H9 (cell line): ENCODE results near the gene ING2. TPM values are rescaled to one million over a fixed set of nuclear protein-coding genes. Genes with fewer than 3 reads are reported as not detected.

ENCODE experiments used
- DNase-seq: peaks from one replicate; pipeline ENCODE4 v3.0.0-alpha.2; 2017
- H2AFZ ChIP-seq: one replicate; pipeline ENCODE4 v1.6.1; 2013; ENCODE audit warnings: mild to moderate bottlenecking, low read length, control low read depth, moderate library complexity
- H2AK5ac ChIP-seq: 2 replicates; pipeline ENCODE4 v1.6.1; 2013; ENCODE audit warnings: low read length, control low read depth, mixed read lengths; ENCODE audit not compliant: insufficient read length
- H2BK120ac ChIP-seq: one replicate; pipeline ENCODE4 v1.6.1; 2013; ENCODE audit warnings: low read depth, mild to moderate bottlenecking, low read length, control low read depth, inconsistent platforms; ENCODE audit not compliant: poor library complexity, severe bottlenecking
- H2BK12ac ChIP-seq: 2 replicates; pipeline ENCODE4 v1.6.1; 2013; ENCODE audit warnings: low read length, control low read depth, mixed read lengths, low read depth; ENCODE audit not compliant: insufficient read length
- H2BK15ac ChIP-seq: 2 replicates; pipeline ENCODE4 v1.6.1; 2013; ENCODE audit warnings: low read depth, low read length, control low read depth
- H2BK20ac ChIP-seq: one replicate; pipeline ENCODE4 v1.6.1; 2013; ENCODE audit warnings: low read depth, mild to moderate bottlenecking, low read length, control low read depth, inconsistent platforms; ENCODE audit not compliant: poor library complexity, severe bottlenecking
- H2BK5ac ChIP-seq: 2 replicates; pipeline ENCODE4 v1.6.1; 2013; ENCODE audit warnings: low read length, control low read depth, mixed read lengths; ENCODE audit not compliant: insufficient read length
- H3K14ac ChIP-seq: 2 replicates; pipeline ENCODE4 v1.6.1; 2013; ENCODE audit warnings: low read length, control low read depth; ENCODE audit not compliant: insufficient read depth
- H3K18ac ChIP-seq: 2 replicates; pipeline ENCODE4 v1.6.1; 2013; ENCODE audit warnings: low read depth, mild to moderate bottlenecking, mixed read lengths, low read length, control low read depth; ENCODE audit not compliant: insufficient read length
- H3K23ac ChIP-seq: 2 replicates; pipeline ENCODE4 v1.6.1; 2013; ENCODE audit warnings: low read length, control low read depth, mixed read lengths, low read depth; ENCODE audit not compliant: insufficient read length
- H3K23me2 ChIP-seq: 2 replicates; pipeline ENCODE4 v1.6.1; 2013; ENCODE audit warnings: low read depth, mild to moderate bottlenecking, mixed read lengths, low read length, control low read depth; ENCODE audit not compliant: insufficient read length, poor library complexity, severe bottlenecking
- H3K27ac ChIP-seq: 2 replicates; pipeline ENCODE4 v1.5.1; 2013; ENCODE audit warnings: low read length, control low read depth, mixed read lengths, low read depth; ENCODE audit not compliant: insufficient read length
- H3K27me3 ChIP-seq: 2 replicates; pipeline ENCODE4 v1.6.1; 2013; ENCODE audit warnings: low read length, control low read depth, inconsistent platforms; ENCODE audit not compliant: insufficient read depth
- H3K4ac ChIP-seq: 2 replicates; pipeline ENCODE4 v1.6.1; 2013; ENCODE audit warnings: low read depth, mild to moderate bottlenecking, control low read depth, inconsistent platforms, low read length, moderate library complexity
- H3K4me1 ChIP-seq: 2 replicates; pipeline ENCODE4 v1.6.1; 2013; ENCODE audit warnings: low read length, control low read depth, inconsistent platforms; ENCODE audit not compliant: insufficient read depth
- H3K4me2 ChIP-seq: 2 replicates; pipeline ENCODE4 v1.6.1; 2013; ENCODE audit warnings: low read length, control low read depth, mixed read lengths; ENCODE audit not compliant: insufficient read length, insufficient read depth
- H3K56ac ChIP-seq: 2 replicates; pipeline ENCODE4 v1.6.1; 2013; ENCODE audit warnings: low read depth, mild to moderate bottlenecking, mixed read lengths, low read length, control low read depth; ENCODE audit not compliant: insufficient read length
- H3K79me1 ChIP-seq: 2 replicates; pipeline ENCODE4 v1.6.1; 2013; ENCODE audit warnings: low read depth, mild to moderate bottlenecking, moderate library complexity, low read length, control low read depth, inconsistent platforms; ENCODE audit not compliant: insufficient read depth, poor library complexity, severe bottlenecking
- H3K79me2 ChIP-seq: 2 replicates; pipeline ENCODE4 v1.6.1; 2013; ENCODE audit warnings: low read length, control low read depth, inconsistent platforms; ENCODE audit not compliant: insufficient read depth
- H3K9ac ChIP-seq: 2 replicates; pipeline ENCODE4 v1.6.1; 2013; ENCODE audit warnings: low read length, control low read depth, mixed read lengths; ENCODE audit not compliant: insufficient read length; ENCODE audit errors: extremely low read depth
- H3K9me3 ChIP-seq: one replicate; pipeline ENCODE4 v1.6.1; 2013; ENCODE audit warnings: low read depth, low read length, inconsistent platforms; ENCODE audit not compliant: control insufficient read depth
- H3T11ph ChIP-seq: one replicate; pipeline ENCODE4 v1.6.1; 2013; ENCODE audit warnings: mild to moderate bottlenecking, low read length, control low read depth, inconsistent platforms
- H4K20me1 ChIP-seq: one replicate; pipeline ENCODE4 v1.6.1; 2013; ENCODE audit not compliant: control insufficient read depth, insufficient read length, insufficient read depth
- H4K5ac ChIP-seq: 2 replicates; pipeline ENCODE4 v1.6.1; 2013; ENCODE audit warnings: low read depth, mild to moderate bottlenecking, mixed read lengths, low read length, control low read depth; ENCODE audit not compliant: insufficient read length
- H4K8ac ChIP-seq: replicated peaks from 2 replicates; pipeline ENCODE4 v1.6.1; 2013; ENCODE audit warnings: low read length, control low read depth, mixed read lengths, low read depth; ENCODE audit not compliant: insufficient read length
- H4K91ac ChIP-seq: 2 replicates; pipeline ENCODE4 v1.6.1; 2013; ENCODE audit warnings: low read depth, mild to moderate bottlenecking, moderate library complexity, mixed read lengths, low read length, control low read depth; ENCODE audit not compliant: insufficient read length
- H3K27ac Mint-ChIP-seq, 3 experiments: 2 replicates in 2 of 3; 3 replicates in 1 of 3; pipeline ENCODE4 v1.8.0; 2020 to 2021; ENCODE audit warnings: mixed read lengths in 3 of 3, mild to moderate bottlenecking in 1 of 3, moderate library complexity in 1 of 3
- H3K27me3 Mint-ChIP-seq: 2 replicates; pipeline ENCODE4 v1.8.0; 2021; ENCODE audit warnings: low read depth, mild to moderate bottlenecking, moderate library complexity, mixed read lengths
- H3K36me3 Mint-ChIP-seq, 3 experiments: 2 replicates in 2 of 3; 3 replicates in 1 of 3; pipeline ENCODE4 v1.8.0; 2020 to 2021; ENCODE audit warnings: low read depth in 3 of 3, mixed read lengths in 3 of 3; ENCODE audit not compliant: insufficient read depth in 1 of 3
- H3K4me1 Mint-ChIP-seq, 2 experiments: 2 replicates each; pipeline ENCODE4 v1.8.0; 2020; ENCODE audit warnings: mixed read lengths in 2 of 2
- H3K4me3 Mint-ChIP-seq, 2 experiments: 2 replicates in 1 of 2; 3 replicates in 1 of 2; pipeline ENCODE4 v1.8.0; 2020 to 2021; ENCODE audit warnings: mild to moderate bottlenecking in 2 of 2, mixed read lengths in 2 of 2, moderate library complexity in 1 of 2
- H3K9me3 Mint-ChIP-seq, 2 experiments: 2 replicates in 1 of 2; 3 replicates in 1 of 2; pipeline ENCODE4 v1.8.0; 2020; ENCODE audit warnings: mild to moderate bottlenecking in 2 of 2, mixed read lengths in 2 of 2, moderate library complexity in 1 of 2
- CTCF ChIP-seq: fragments of 200-600 bp; sonication (generic); conservative IDR thresholded peaks from 3 replicates; pipeline ENCODE4 v1.8.0; 2021; ENCODE audit warnings: antibody characterized with exemption, mild to moderate bottlenecking
- WGBS: extraction: QIAGEN DNeasy Blood & Tissue Kit; methylation state at CpG from one replicate; pipeline ENCODE4 v1.1.7; 2013; ENCODE audit warnings: missing lambda C conversion rate, low lambda C conversion rate, mixed read lengths; ENCODE audit not compliant: insufficient read length; ENCODE audit errors: extremely low coverage; 5-methylcytosine and 5-hydroxymethylcytosine counted together
- total RNA-seq: library from RNA; stranded (reverse); gene quantifications from 2 replicates; pipeline ENCODE4 v1.2.1, GENCODE V29; 2021

Gene ING2
- total RNA-seq, 1 experiment from 2014 or later = 18.6 TPM

- no peak overlapping the region for H2BK12ac ChIP-seq
- no peak for TF ChIP-seq CTCF
These were observed 37.6 kb upstream of the ING2 start for GRCh38 chr4:183467246-183467645.

More at GRCh38 chr4:183467246-183467645, 37.6 kb upstream of the ING2 start:
- no peak overlapping the region for H3K4ac ChIP-seq
- no peak overlapping the region for H3T11ph ChIP-seq
- H3K4me2 ChIP-seq = no peak overlapping the region
- Mint-ChIP-seq H3K4me1 (peaks cover 12 to 13% of the 10 kb centered on the region in 2 experiments), H3K27me3 (no peaks in the 10 kb centered on the region), H3K4me3 (no peak overlapping the region), H3K36me3 (peaks cover 17 to 38% (median 27%) of the 10 kb centered on the region in 3 experiments), H3K27ac (peak overlapping the region in 1 of 3 experiments; percentile 55; a peak in 1 of 7 replicates), H3K9me3 (peaks cover 10 to 27% of the 10 kb centered on the region in 2 experiments; a peak in 4 of 5 replicates)
- no peak overlapping the region for H3K14ac ChIP-seq
- no peak overlapping the region for H4K5ac ChIP-seq
- no peak overlapping the region for H2AFZ ChIP-seq
- no peak overlapping the region for H3K18ac ChIP-seq
- no peak overlapping the region for H2BK120ac ChIP-seq
- no peak overlapping the region for H3K9ac ChIP-seq
- no peak overlapping the region for H3K56ac ChIP-seq
- H2BK5ac ChIP-seq = no peak overlapping the region
- no peak overlapping the region for H4K8ac ChIP-seq
- no peaks in the 10 kb centered on the region for H3K27me3 ChIP-seq
- H3K9me3 ChIP-seq = no peaks in the 10 kb centered on the region
- H3K23ac ChIP-seq = no peak overlapping the region
- no peaks in the 10 kb centered on the region for H3K79me2 ChIP-seq
- H4K91ac ChIP-seq = no peak overlapping the region
- no peaks in the 10 kb centered on the region; the same call in 1 of the 2 replicates for H3K4me1 ChIP-seq
- H3K23me2 ChIP-seq = no peaks in the 10 kb centered on the region
- no peak for DNase-seq
- no peak overlapping the region for H3K27ac ChIP-seq
- H3K79me1 ChIP-seq = no peaks in the 10 kb centered on the region
- no CpG with 5 or more reads among the region's 3 CpGs for WGBS
- H2BK15ac ChIP-seq = no peak overlapping the region
- H4K20me1 ChIP-seq = no peaks in the 10 kb centered on the region
- H2AK5ac ChIP-seq = no peak overlapping the region
- H2BK20ac ChIP-seq = no peak overlapping the region
